ENCODE data around the gene BHLHE41. TPM values are rescaled to one million over a fixed set of nuclear protein-coding genes. Genes with fewer than 3 reads are reported as not detected.

Gene BHLHE41
- total and polyA plus RNA-seq, 2 of the 8 experiments (the other 6 are each of a cell fraction or from before 2014, with no cell fraction given), result 1.1 to 3.4 TPM

DNA sequence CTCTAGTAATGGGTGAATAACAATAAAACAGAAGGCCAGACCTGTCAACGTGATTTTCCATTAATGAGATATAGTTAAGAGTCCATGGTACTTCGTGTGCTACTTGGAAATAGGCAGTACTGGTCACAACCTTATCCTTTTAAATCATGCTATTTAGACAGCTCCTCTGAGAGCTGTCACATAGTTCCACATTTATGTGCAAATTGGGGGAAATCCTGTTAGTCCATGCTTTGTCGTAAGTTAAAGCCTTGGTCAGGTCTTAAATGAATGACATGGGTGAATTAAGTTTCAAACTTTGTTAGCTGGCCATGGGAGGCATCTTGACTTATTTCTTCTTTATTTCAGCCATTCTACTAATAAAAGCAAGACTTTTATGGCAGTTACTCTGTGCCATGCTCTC, 11.9 kb upstream of the BHLHE41 start:
- H2AK5ac ChIP-seq (ENCODE audit: low read depth, low read length), result no peak overlapping the region
- no peak overlapping the region for H3K4me2 ChIP-seq (ENCODE audit: insufficient read depth in 1 of 2, low read depth in 2 of 2, low read length in 2 of 2)
- no peak overlapping the region for H4K8ac ChIP-seq (ENCODE audit: extremely low read depth, insufficient read depth, low read length)
- H2BK20ac ChIP-seq (ENCODE audit: low read length), result no peak overlapping the region
- H3K9ac ChIP-seq (replicated peaks in 1 of 4; ENCODE audit: extremely low read depth in 1 of 4, low read depth in 3 of 4, low read length in 3 of 4), result no peak overlapping the region
- no peaks in the 10 kb centered on the region for H3K36me3 ChIP-seq (ENCODE audit: control insufficient read depth in 2 of 4, insufficient read depth in 4 of 4, low read length in 3 of 4)
- FAIRE-seq (no peak), DNase-seq (ENCODE audit: low read depth in 1 of 2, low spot score in 2 of 2) (no peak)
- no peaks in the 10 kb centered on the region for H3K9me3 ChIP-seq (ENCODE audit: insufficient read depth in 2 of 2, low read depth in 1 of 2, low read length in 1 of 2)
- H3K4me3 ChIP-seq (ENCODE audit: extremely low read depth in 1 of 4, insufficient read depth in 2 of 4, low read depth in 3 of 4, low read length in 4 of 4), result no peak overlapping the region
- 75% methylated on average over 3 of the region's 3 CpGs; no CpG with 5 or more reads in 1 of the 2 experiments for WGBS, 2 experiments (ENCODE audit: extremely low coverage in 1 of 2, insufficient coverage in 1 of 2, insufficient read length in 1 of 2, insufficient replicate concordance in 2 of 2, low coverage in 1 of 2, low lambda C conversion rate in 2 of 2, missing lambda C conversion rate in 1 of 2)
- peaks cover 0 to 2% (median 0%) of the 10 kb centered on the region in 4 experiments; a peak in 1 of 7 replicates for H3K27me3 ChIP-seq (replicated peaks in 1 of 4; ENCODE audit: control insufficient read depth in 3 of 4, extremely low read depth in 1 of 4, insufficient read depth in 3 of 4, low read length in 3 of 4)
- H3K79me1 ChIP-seq (ENCODE audit: low read depth, low read length), result no peaks in the 10 kb centered on the region
- no peak overlapping the region for H3K4ac ChIP-seq (replicated peaks; ENCODE audit: insufficient read length, low read depth, low read length)
- ChIA-PET POLR2A (ENCODE audit: partially characterized antibody) (interaction anchor here (0.7 kb wide), 1 partner anchor 12 kb away, joined by 3 read pairs; no protein-coding TSS in a partner anchor), CTCF (ENCODE audit: partially characterized antibody) (interaction anchor here (1.5 to 2.0 kb wide), 3 partner anchors 13 to 18 kb away, joined by 3 to 7 read pairs (median 4); no protein-coding TSS in a partner anchor)
- no peak overlapping the region for H3K18ac ChIP-seq (ENCODE audit: extremely low read depth, low read length)
- H4K5ac ChIP-seq (ENCODE audit: insufficient read length, low read depth, low read length), result no peak overlapping the region
- H3K4me1 ChIP-seq (replicated peaks in 1 of 4; ENCODE audit: control insufficient read depth in 3 of 4, insufficient read depth in 4 of 4, low read length in 3 of 4), result peaks cover 0 to 3% (median under 1%) of the 10 kb centered on the region in 4 experiments; a peak in 2 of 7 replicates
- no peak overlapping the region for H3K14ac ChIP-seq (ENCODE audit: insufficient read length)
- no peaks in the 10 kb centered on the region; the same call in 1 of the 2 replicates for H3K23me2 ChIP-seq (ENCODE audit: low read depth, low read length)
- no peak overlapping the region for H2BK15ac ChIP-seq (ENCODE audit: low read length)
- no peak overlapping the region for H3K23ac ChIP-seq (ENCODE audit: insufficient read length)
- no peak overlapping the region for H2BK12ac ChIP-seq (ENCODE audit: low read depth, low read length)
- no peak overlapping the region for H3K56ac ChIP-seq (replicated peaks; ENCODE audit: insufficient read length, low read depth, low read length)
- no peak overlapping the region for H4K91ac ChIP-seq (replicated peaks; ENCODE audit: insufficient read length, low read length)
- H4K20me1 ChIP-seq (replicated peaks in 1 of 2; ENCODE audit: control insufficient read depth in 1 of 2, insufficient read depth in 2 of 2, low read length in 2 of 2), result no peaks in the 10 kb centered on the region
- H2AFZ ChIP-seq (ENCODE audit: low read length), result no peak overlapping the region
- H3K79me2 ChIP-seq (ENCODE audit: control insufficient read depth in 1 of 2, insufficient read depth in 2 of 2, low read length in 2 of 2), result no peaks in the 10 kb centered on the region
- H2BK5ac ChIP-seq (ENCODE audit: low read depth, low read length), result no peak overlapping the region
- no peak overlapping the region for H2BK120ac ChIP-seq (replicated peaks; ENCODE audit: low read depth, low read length)
- no peak overlapping the region for H3K27ac ChIP-seq (ENCODE audit: low read depth, low read length)
- TF ChIP-seq HDAC2 (IDR thresholded peaks at IDR 0.05; ENCODE audit: borderline replicate concordance in 1 of 2, low read depth in 2 of 2, low read length in 2 of 2) (no peak), SP4 (IDR thresholded peaks at IDR 0.05; ENCODE audit: low read length) (no peak), PHF8 (conservative IDR thresholded peaks at IDR 0.05; ENCODE audit: low read depth, low read length) (no peak), CBX8 (IDR thresholded peaks at IDR 0.05; ENCODE audit: borderline replicate concordance, low read depth, low read length) (no peak), POLR2A (IDR thresholded peaks at IDR 0.05; ENCODE audit: control extremely low read depth in 1 of 2, low read depth in 2 of 2, low read length in 2 of 2) (no peak), NRF1 (IDR thresholded peaks at IDR 0.05; ENCODE audit: low read depth, low read length) (no peak), TAF1 (IDR thresholded peaks at IDR 0.05; ENCODE audit: low read depth, low read length) (no peak)
- TF ChIP-seq, protein P1, sequence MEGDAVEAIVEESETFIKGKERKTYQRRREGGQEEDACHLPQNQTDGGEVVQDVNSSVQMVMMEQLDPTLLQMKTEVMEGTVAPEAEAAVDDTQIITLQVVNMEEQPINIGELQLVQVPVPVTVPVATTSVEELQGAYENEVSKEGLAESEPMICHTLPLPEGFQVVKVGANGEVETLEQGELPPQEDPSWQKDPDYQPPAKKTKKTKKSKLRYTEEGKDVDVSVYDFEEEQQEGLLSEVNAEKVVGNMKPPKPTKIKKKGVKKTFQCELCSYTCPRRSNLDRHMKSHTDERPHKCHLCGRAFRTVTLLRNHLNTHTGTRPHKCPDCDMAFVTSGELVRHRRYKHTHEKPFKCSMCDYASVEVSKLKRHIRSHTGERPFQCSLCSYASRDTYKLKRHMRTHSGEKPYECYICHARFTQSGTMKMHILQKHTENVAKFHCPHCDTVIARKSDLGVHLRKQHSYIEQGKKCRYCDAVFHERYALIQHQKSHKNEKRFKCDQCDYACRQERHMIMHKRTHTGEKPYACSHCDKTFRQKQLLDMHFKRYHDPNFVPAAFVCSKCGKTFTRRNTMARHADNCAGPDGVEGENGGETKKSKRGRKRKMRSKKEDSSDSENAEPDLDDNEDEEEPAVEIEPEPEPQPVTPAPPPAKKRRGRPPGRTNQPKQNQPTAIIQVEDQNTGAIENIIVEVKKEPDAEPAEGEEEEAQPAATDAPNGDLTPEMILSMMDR (IDR thresholded peaks at IDR 0.05; ENCODE audit: control extremely low read depth in 1 of 3, insufficient read depth in 1 of 3, low read depth in 1 of 3, low read length in 3 of 3), result no peak
- TF ChIP-seq, protein P2, sequence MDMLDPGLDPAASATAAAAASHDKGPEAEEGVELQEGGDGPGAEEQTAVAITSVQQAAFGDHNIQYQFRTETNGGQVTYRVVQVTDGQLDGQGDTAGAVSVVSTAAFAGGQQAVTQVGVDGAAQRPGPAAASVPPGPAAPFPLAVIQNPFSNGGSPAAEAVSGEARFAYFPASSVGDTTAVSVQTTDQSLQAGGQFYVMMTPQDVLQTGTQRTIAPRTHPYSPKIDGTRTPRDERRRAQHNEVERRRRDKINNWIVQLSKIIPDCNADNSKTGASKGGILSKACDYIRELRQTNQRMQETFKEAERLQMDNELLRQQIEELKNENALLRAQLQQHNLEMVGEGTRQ (IDR thresholded peaks at IDR 0.05; ENCODE audit: low read length), result no peak
- TF ChIP-seq, protein P3, sequence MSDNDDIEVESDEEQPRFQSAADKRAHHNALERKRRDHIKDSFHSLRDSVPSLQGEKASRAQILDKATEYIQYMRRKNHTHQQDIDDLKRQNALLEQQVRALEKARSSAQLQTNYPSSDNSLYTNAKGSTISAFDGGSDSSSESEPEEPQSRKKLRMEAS (IDR thresholded peaks at IDR 0.05), result no peak

Measured in H1 (cell line).